WTC11 (cell line): ENCODE measurements around the gene MTUS2.

Experiments
- CTCF ChIP-seq: fragments of 200-600 bp; IDR thresholded peaks from 2 replicates; pipeline ENCODE4 v1.8.0; 2022; ENCODE audit warnings: antibody characterized with exemption
- MAX ChIP-seq: sonication (generic); formaldehyde crosslinking; IDR thresholded peaks from 2 replicates; pipeline ENCODE4 v1.8.0; 2022; ENCODE audit warnings: mild to moderate bottlenecking, missing genetic modification reagents
- MXD4 ChIP-seq: fragments of 250-450 bp; sonication (Bioruptor Pico); IDR thresholded peaks from 2 replicates; pipeline ENCODE4 v1.8.0; 2021; ENCODE audit warnings: mild to moderate bottlenecking, moderate library complexity, borderline replicate concordance
- NR2C2 ChIP-seq: sonication (generic); formaldehyde crosslinking; IDR thresholded peaks from 2 replicates; pipeline ENCODE4 v1.8.0; 2022; ENCODE audit warnings: mild to moderate bottlenecking, missing genetic modification reagents
- ZNF121 ChIP-seq: sonication (generic); formaldehyde crosslinking; IDR thresholded peaks from 2 replicates; pipeline ENCODE4 v1.8.0; 2023; ENCODE audit warnings: missing genetic modification reagents

- TF ChIP-seq CTCF (no peak), MAX (CRISPR knock-in tag) (no peak), NR2C2 (CRISPR knock-in tag) (no peak), ZNF121 (CRISPR knock-in tag) (no peak), MXD4 (CRISPR knock-in tag) (no peak)
Observed at GRCh38 chr13:29384466-29384865, 564.3 kb downstream of the MTUS2 start.
